GM20000 (cell line): ENCODE data around the gene TMEM243.
"Not testable (repeated sequence)": the region's sequence is repeated elsewhere in the genome, so short reads cannot be mapped to it uniquely, and the experiment has no call there.

Source experiments
- DNase-seq: peaks from one replicate; pipeline ENCODE4 v3.0.0; 2012; ENCODE audit warnings: low spot score
- CTCF ChIP-seq: IDR thresholded peaks from 2 replicates; pipeline ENCODE4 v1.5.1; 2012; ENCODE audit warnings: mild to moderate bottlenecking, control low read depth; ENCODE audit errors: extremely low read depth, missing control alignments

Gene TMEM243

GRCh38 chr7:87209295-87209924 is 10.1 kb downstream of the TMEM243 start:
- no peak for TF ChIP-seq CTCF
- no peak for DNase-seq

GRCh38 chr7:87206361-87206760 is 13.2 kb downstream of the TMEM243 start:
- no peak for DNase-seq
- no peak for TF ChIP-seq CTCF

GRCh38 chr7:87205701-87206100 is 13.8 kb downstream of the TMEM243 start:
- DNase-seq, result not testable (repeated sequence)

- DNase-seq, result no peak
- TF ChIP-seq CTCF, result no peak
Measured at GRCh38 chr7:87204933-87205332, 14.6 kb downstream of the TMEM243 start.

- DNase-seq, result not testable (repeated sequence)
Measured at GRCh38 chr7:87203929-87204328, 15.6 kb downstream of the TMEM243 start.

- TF ChIP-seq CTCF, result no peak
- DNase-seq, result no peak
Measured at GRCh38 chr7:87202705-87203104, 16.8 kb downstream of the TMEM243 start.

- no peak for TF ChIP-seq CTCF
- no peak for DNase-seq
Measured at GRCh38 chr7:87202208-87202607, 17.3 kb downstream of the TMEM243 start.

- TF ChIP-seq CTCF, result no peak
- no peak for DNase-seq
Measured at GRCh38 chr7:87199700-87200450, 19.7 kb downstream of the TMEM243 start.
